Stimulated activated naive B cell treated with anti-CD40 and anti-IgM and Interleukin-4, amounts not matched to agents 10 μg/mL and 1 μg/mL and 100 μg/mL, for 72 hours (primary cell): ENCODE measurements around the gene BAIAP2.
"Not testable (repeated sequence)": the region's sequence is repeated elsewhere in the genome, so short reads cannot be mapped to it uniquely, and the experiment has no call there.

Experiments used
- ATAC-seq, 2 donors: fragments of 150-1000 bp; cut with Tn5 transposase; replicated peaks; 2 replicates each; pipeline ENCODE4 v1.10.0; 2021; ENCODE audit warnings: moderate library complexity in 1 of 2
- DNase-seq: peaks from one replicate; pipeline ENCODE4 v3.0.0; 2021
- H3K27ac Mint-ChIP-seq: one replicate; pipeline ENCODE4 v1.8.0; 2022; ENCODE audit warnings: mild to moderate bottlenecking, mixed read lengths
- H3K27me3 Mint-ChIP-seq, 2 donors: one replicate each; pipeline ENCODE4 v1.8.0; 2022; ENCODE audit warnings: mixed read lengths in 2 of 2
- H3K36me3 Mint-ChIP-seq, 2 donors: one replicate each; pipeline ENCODE4 v1.8.0; 2022; ENCODE audit warnings: mixed read lengths in 2 of 2, mild to moderate bottlenecking in 1 of 2
- H3K4me1 Mint-ChIP-seq, 2 donors: one replicate each; pipeline ENCODE4 v1.8.0; 2022; ENCODE audit warnings: mixed read lengths in 2 of 2, mild to moderate bottlenecking in 1 of 2
- H3K4me3 Mint-ChIP-seq, 2 donors: one replicate each; pipeline ENCODE4 v1.8.0; 2022; ENCODE audit warnings: mild to moderate bottlenecking in 2 of 2, mixed read lengths in 2 of 2, moderate library complexity in 1 of 2
- H3K9me3 Mint-ChIP-seq, 2 donors: one replicate each; pipeline ENCODE4 v1.8.0; 2022; ENCODE audit warnings: mixed read lengths in 2 of 2, mild to moderate bottlenecking in 1 of 2

The BAIAP2 gene

GRCh38 chr17:81025065-81025740 lies 9.7 kb upstream of the BAIAP2 start:
- Mint-ChIP-seq H3K27me3 (peaks cover 31 to 49% of the 10 kb centered on the region in 2 donors), H3K4me3 (no peak overlapping the region), H3K4me1 (peaks cover 4 to 5% of the 10 kb centered on the region in 2 donors), H3K9me3 (peaks cover 0 to 5% of the 10 kb centered on the region in 2 donors), H3K27ac (no peak overlapping the region), H3K36me3 (no peaks in the 10 kb centered on the region)
- DNase-seq = no peak
- ATAC-seq = no peak

GRCh38 chr17:81025741-81026129 lies 9.2 kb upstream of the BAIAP2 start:
- ATAC-seq (no peak), DNase-seq (no peak)
- H3K27ac Mint-ChIP-seq = no peak overlapping the region
- H3K4me3 Mint-ChIP-seq = no peak overlapping the region
- peaks cover 0 to 5% of the 10 kb centered on the region in 2 donors for H3K9me3 Mint-ChIP-seq
- no peaks in the 10 kb centered on the region for H3K36me3 Mint-ChIP-seq
- H3K27me3 Mint-ChIP-seq = peaks cover 36 to 53% of the 10 kb centered on the region in 2 donors
- peaks cover 4 to 5% of the 10 kb centered on the region in 2 donors for H3K4me1 Mint-ChIP-seq

- Mint-ChIP-seq H3K27ac (no peak overlapping the region), H3K36me3 (no peaks in the 10 kb centered on the region), H3K4me3 (no peak overlapping the region), H3K4me1 (peaks cover 4 to 5% of the 10 kb centered on the region in 2 donors), H3K27me3 (peaks cover 43 to 60% of the 10 kb centered on the region in 2 donors), H3K9me3 (peaks cover 0 to 5% of the 10 kb centered on the region in 2 donors)
- ATAC-seq (no peak), DNase-seq (no peak)
These were observed 8.5 kb upstream of the BAIAP2 start for GRCh38 chr17:81026266-81027036.

- DNase-seq = no peak
- Mint-ChIP-seq H3K4me3 (no peak overlapping the region), H3K9me3 (peaks cover 0 to 5% of the 10 kb centered on the region in 2 donors), H3K27me3 (peaks cover 45 to 64% of the 10 kb centered on the region in 2 donors), H3K4me1 (peaks cover 4 to 5% of the 10 kb centered on the region in 2 donors), H3K27ac (no peak overlapping the region), H3K36me3 (no peaks in the 10 kb centered on the region)
- ATAC-seq = no peak
These were observed 7.9 kb upstream of the BAIAP2 start for GRCh38 chr17:81027038-81027437.

GRCh38 chr17:81027591-81028505 lies 7.1 kb upstream of the BAIAP2 start:
- ATAC-seq (peak in 1 of 2 donors; percentile 10), DNase-seq (no peak)
- H3K9me3 Mint-ChIP-seq = peaks cover 0 to 5% of the 10 kb centered on the region in 2 donors
- H3K4me1 Mint-ChIP-seq = peaks cover 4 to 5% of the 10 kb centered on the region in 2 donors
- no peaks in the 10 kb centered on the region for H3K36me3 Mint-ChIP-seq
- H3K27ac Mint-ChIP-seq = no peak overlapping the region
- H3K4me3 Mint-ChIP-seq = no peak overlapping the region
- peaks cover 48 to 72% of the 10 kb centered on the region in 2 donors for H3K27me3 Mint-ChIP-seq

- ATAC-seq (no peak), DNase-seq (no peak)
- peaks cover 0 to 5% of the 10 kb centered on the region in 2 donors for H3K9me3 Mint-ChIP-seq
- H3K36me3 Mint-ChIP-seq = no peaks in the 10 kb centered on the region
- H3K4me1 Mint-ChIP-seq = peaks cover 4 to 10% of the 10 kb centered on the region in 2 donors
- peaks cover 54 to 77% of the 10 kb centered on the region in 2 donors for H3K27me3 Mint-ChIP-seq
- H3K4me3 Mint-ChIP-seq = no peak overlapping the region
- H3K27ac Mint-ChIP-seq = no peak overlapping the region
These were observed 6.5 kb upstream of the BAIAP2 start for GRCh38 chr17:81028506-81028858.

- Mint-ChIP-seq H3K9me3 (peaks cover 0 to 5% of the 10 kb centered on the region in 2 donors), H3K27me3 (peaks cover 56 to 76% of the 10 kb centered on the region in 2 donors), H3K36me3 (no peaks in the 10 kb centered on the region), H3K4me3 (no peak overlapping the region), H3K4me1 (peaks cover 8 to 15% of the 10 kb centered on the region in 2 donors), H3K27ac (no peak overlapping the region)
- DNase-seq (no peak), ATAC-seq (no peak)
These were observed 5.1 kb upstream of the BAIAP2 start for GRCh38 chr17:81029859-81030258.

GRCh38 chr17:81030312-81030711 lies 4.6 kb upstream of the BAIAP2 start:
- not testable (repeated sequence) for H3K9me3 Mint-ChIP-seq, ATAC-seq, H3K4me3 Mint-ChIP-seq, H3K36me3 Mint-ChIP-seq, H3K27ac Mint-ChIP-seq, DNase-seq
- Mint-ChIP-seq H3K4me1 (peaks cover 10 to 15% of the 10 kb centered on the region in 2 donors), H3K27me3 (peaks cover 53 to 72% of the 10 kb centered on the region in 2 donors)

GRCh38 chr17:81030741-81031565 lies 4.0 kb upstream of the BAIAP2 start:
- H3K4me3 Mint-ChIP-seq = no peak overlapping the region
- no peaks in the 10 kb centered on the region for H3K36me3 Mint-ChIP-seq
- peaks cover 0 to 5% of the 10 kb centered on the region in 2 donors for H3K9me3 Mint-ChIP-seq
- H3K27me3 Mint-ChIP-seq = peaks cover 55 to 75% of the 10 kb centered on the region in 2 donors
- H3K27ac Mint-ChIP-seq = no peak overlapping the region
- peaks cover 12 to 20% of the 10 kb centered on the region in 2 donors for H3K4me1 Mint-ChIP-seq
- DNase-seq = no peak
- no peak for ATAC-seq

- no peak overlapping the region for H3K27ac Mint-ChIP-seq
- H3K9me3 Mint-ChIP-seq = peaks cover 0 to 3% of the 10 kb centered on the region in 2 donors
- H3K4me1 Mint-ChIP-seq = peaks cover 14 to 24% of the 10 kb centered on the region in 2 donors
- ATAC-seq (no peak), DNase-seq (no peak)
- no peaks in the 10 kb centered on the region for H3K36me3 Mint-ChIP-seq
- no peak overlapping the region for H3K4me3 Mint-ChIP-seq
- peaks cover 55 to 75% of the 10 kb centered on the region in 2 donors for H3K27me3 Mint-ChIP-seq
These were observed 3.1 kb upstream of the BAIAP2 start for GRCh38 chr17:81031566-81032550.

- ATAC-seq = no peak
- Mint-ChIP-seq H3K9me3 (no peaks in the 10 kb centered on the region), H3K4me1 (peaks cover 14 to 24% of the 10 kb centered on the region in 2 donors), H3K27ac (no peak overlapping the region), H3K27me3 (peaks cover 62 to 77% of the 10 kb centered on the region in 2 donors), H3K4me3 (peak overlapping the region in 1 of 2 donors; percentile 44), H3K36me3 (no peaks in the 10 kb centered on the region)
- DNase-seq = no peak
These were observed 2.1 kb upstream of the BAIAP2 start for GRCh38 chr17:81032641-81033480.
